ENCODE results near the gene PLBD2. TPM values are rescaled to one million over a fixed set of nuclear protein-coding genes. Genes with fewer than 3 reads are reported as not detected.

The PLBD2 gene
- total RNA-seq, 1 donor from 2014 or later, result 52.2 TPM

GRCh38 chr12:113347107-113347506 lies 11.3 kb upstream of the PLBD2 start:
- no peaks in the 10 kb centered on the region for H3K9me3 ChIP-seq (ENCODE audit: insufficient read depth, low read depth, low read length)
- H3K79me2 ChIP-seq (ENCODE audit: insufficient read depth, low read length), result no peaks in the 10 kb centered on the region
- Mint-ChIP-seq H3K27me3 (ENCODE audit: low read depth, unreplicated experiment) (peaks cover 5% of the 10 kb centered on the region), H3K27ac (ENCODE audit: unreplicated experiment) (no peak overlapping the region), H3K9me3 (ENCODE audit: unreplicated experiment) (no peaks in the 10 kb centered on the region), H3K4me1 (ENCODE audit: low read depth, unreplicated experiment) (no peaks in the 10 kb centered on the region), H3K4me3 (ENCODE audit: unreplicated experiment) (no peak overlapping the region), H3K36me3 (ENCODE audit: low read depth, unreplicated experiment) (peaks cover 2% of the 10 kb centered on the region)
- H3K4me2 ChIP-seq (ENCODE audit: low read length), result no peak overlapping the region
- no peak overlapping the region for H3K27ac ChIP-seq (ENCODE audit: low read depth, low read length)
- H4K20me1 ChIP-seq (ENCODE audit: insufficient read depth, low read length), result no peaks in the 10 kb centered on the region
- H3K27me3 ChIP-seq (ENCODE audit: insufficient read depth, low read length), result peaks cover 4% of the 10 kb centered on the region
- no peak for TF ChIP-seq EZH2 (IDR thresholded peaks at IDR 0.05; ENCODE audit: insufficient read depth, low read length)
- TF ChIP-seq, protein P1, sequence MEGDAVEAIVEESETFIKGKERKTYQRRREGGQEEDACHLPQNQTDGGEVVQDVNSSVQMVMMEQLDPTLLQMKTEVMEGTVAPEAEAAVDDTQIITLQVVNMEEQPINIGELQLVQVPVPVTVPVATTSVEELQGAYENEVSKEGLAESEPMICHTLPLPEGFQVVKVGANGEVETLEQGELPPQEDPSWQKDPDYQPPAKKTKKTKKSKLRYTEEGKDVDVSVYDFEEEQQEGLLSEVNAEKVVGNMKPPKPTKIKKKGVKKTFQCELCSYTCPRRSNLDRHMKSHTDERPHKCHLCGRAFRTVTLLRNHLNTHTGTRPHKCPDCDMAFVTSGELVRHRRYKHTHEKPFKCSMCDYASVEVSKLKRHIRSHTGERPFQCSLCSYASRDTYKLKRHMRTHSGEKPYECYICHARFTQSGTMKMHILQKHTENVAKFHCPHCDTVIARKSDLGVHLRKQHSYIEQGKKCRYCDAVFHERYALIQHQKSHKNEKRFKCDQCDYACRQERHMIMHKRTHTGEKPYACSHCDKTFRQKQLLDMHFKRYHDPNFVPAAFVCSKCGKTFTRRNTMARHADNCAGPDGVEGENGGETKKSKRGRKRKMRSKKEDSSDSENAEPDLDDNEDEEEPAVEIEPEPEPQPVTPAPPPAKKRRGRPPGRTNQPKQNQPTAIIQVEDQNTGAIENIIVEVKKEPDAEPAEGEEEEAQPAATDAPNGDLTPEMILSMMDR (IDR thresholded peaks at IDR 0.05; ENCODE audit: insufficient read depth, low read depth, low read length), result no peak
- H2AFZ ChIP-seq (ENCODE audit: low read depth, low read length), result no peak overlapping the region
- DNase-seq (ENCODE audit: low read depth), result no peak
- H3K9ac ChIP-seq (ENCODE audit: low read length), result no peak overlapping the region
- no peak for FAIRE-seq
- no peaks in the 10 kb centered on the region for H3K4me1 ChIP-seq (ENCODE audit: insufficient read depth, low read length)
- no peaks in the 10 kb centered on the region for H3K36me3 ChIP-seq (ENCODE audit: insufficient read depth, low read length)
- no peak overlapping the region for H3K4me3 ChIP-seq (ENCODE audit: insufficient read depth, low read depth, low read length)

GRCh38 chr12:113347892-113348291 lies 10.5 kb upstream of the PLBD2 start:
- no peaks in the 10 kb centered on the region for H3K4me1 Mint-ChIP-seq (ENCODE audit: low read depth, unreplicated experiment)
- peaks cover 2% of the 10 kb centered on the region for H3K36me3 Mint-ChIP-seq (ENCODE audit: low read depth, unreplicated experiment)
- H3K36me3 ChIP-seq (ENCODE audit: insufficient read depth, low read length), result no peaks in the 10 kb centered on the region
- H3K27ac ChIP-seq (ENCODE audit: low read depth, low read length), result no peak overlapping the region
- H3K4me3 Mint-ChIP-seq (ENCODE audit: unreplicated experiment), result no peak overlapping the region
- H3K4me2 ChIP-seq (ENCODE audit: low read length), result no peak overlapping the region
- H2AFZ ChIP-seq (ENCODE audit: low read depth, low read length), result no peak overlapping the region
- no peaks in the 10 kb centered on the region for H4K20me1 ChIP-seq (ENCODE audit: insufficient read depth, low read length)
- no peak overlapping the region for H3K27ac Mint-ChIP-seq (ENCODE audit: unreplicated experiment)
- FAIRE-seq (no peak), DNase-seq (ENCODE audit: low read depth) (no peak)
- H3K9ac ChIP-seq (ENCODE audit: low read length), result no peak overlapping the region
- H3K9me3 Mint-ChIP-seq (ENCODE audit: unreplicated experiment), result no peaks in the 10 kb centered on the region
- H3K79me2 ChIP-seq (ENCODE audit: insufficient read depth, low read length), result no peaks in the 10 kb centered on the region
- H3K4me3 ChIP-seq (ENCODE audit: insufficient read depth, low read depth, low read length), result no peak overlapping the region
- no peaks in the 10 kb centered on the region for H3K4me1 ChIP-seq (ENCODE audit: insufficient read depth, low read length)
- peaks cover 7% of the 10 kb centered on the region for H3K27me3 Mint-ChIP-seq (ENCODE audit: low read depth, unreplicated experiment)
- no peaks in the 10 kb centered on the region for H3K27me3 ChIP-seq (ENCODE audit: insufficient read depth, low read length)
- TF ChIP-seq, protein P1 (IDR thresholded peaks at IDR 0.05; ENCODE audit: insufficient read depth, low read depth, low read length), result no peak
- TF ChIP-seq EZH2 (IDR thresholded peaks at IDR 0.05; ENCODE audit: insufficient read depth, low read length), result no peak
- H3K9me3 ChIP-seq (ENCODE audit: insufficient read depth, low read depth, low read length), result no peaks in the 10 kb centered on the region

DNA sequence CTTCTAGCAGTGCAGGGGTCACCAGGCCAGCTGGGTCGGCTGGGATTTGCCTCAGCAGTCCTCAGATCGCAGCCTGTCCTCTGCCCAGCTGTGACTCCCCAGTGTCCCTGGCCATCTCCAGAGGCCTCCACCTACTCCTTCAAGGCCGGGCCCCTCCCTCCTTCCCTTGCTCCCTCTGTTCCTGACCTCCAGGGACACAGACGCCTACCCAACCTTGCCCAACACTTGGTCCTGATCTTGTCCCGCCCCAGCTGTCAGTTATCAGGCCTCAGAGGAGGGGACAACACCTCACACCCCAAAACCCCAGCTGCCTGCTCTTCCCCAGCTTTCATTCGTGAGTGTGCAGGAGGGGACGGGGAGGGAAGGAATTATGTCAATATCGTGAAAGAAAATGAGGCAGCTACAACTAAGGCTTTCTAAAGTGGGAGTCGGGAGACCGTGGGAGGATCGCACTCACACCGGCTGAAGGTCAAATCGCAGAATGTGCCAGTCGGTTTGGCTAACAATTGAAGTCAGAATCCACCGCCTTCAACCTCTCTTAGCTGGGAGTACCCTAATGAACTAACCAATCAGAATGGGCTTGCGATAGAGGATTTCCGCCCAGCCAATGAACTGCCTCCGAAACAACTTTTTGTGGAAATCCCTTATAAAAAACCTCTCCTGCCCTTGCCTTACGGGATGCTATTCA lies 9.4 kb upstream of the PLBD2 start:
- H3K9ac ChIP-seq (ENCODE audit: low read length), result no peak overlapping the region
- Mint-ChIP-seq H3K36me3 (ENCODE audit: low read depth, unreplicated experiment) (peaks cover 2% of the 10 kb centered on the region), H3K4me3 (ENCODE audit: unreplicated experiment) (no peak overlapping the region), H3K27me3 (ENCODE audit: low read depth, unreplicated experiment) (peaks cover 8% of the 10 kb centered on the region), H3K9me3 (ENCODE audit: unreplicated experiment) (no peaks in the 10 kb centered on the region), H3K4me1 (ENCODE audit: low read depth, unreplicated experiment) (no peaks in the 10 kb centered on the region), H3K27ac (ENCODE audit: unreplicated experiment) (no peak overlapping the region)
- no peak overlapping the region for H3K27ac ChIP-seq (ENCODE audit: low read depth, low read length)
- H3K27me3 ChIP-seq (ENCODE audit: insufficient read depth, low read length), result no peaks in the 10 kb centered on the region
- peak overlapping the region; percentile 9 for H3K4me2 ChIP-seq (ENCODE audit: low read length)
- H3K4me3 ChIP-seq (ENCODE audit: insufficient read depth, low read depth, low read length), result no peak overlapping the region
- DNase-seq (ENCODE audit: low read depth) (no peak), FAIRE-seq (no peak)
- no peaks in the 10 kb centered on the region for H3K79me2 ChIP-seq (ENCODE audit: insufficient read depth, low read length)
- H2AFZ ChIP-seq (ENCODE audit: low read depth, low read length), result peak overlapping the region; percentile 52
- H3K4me1 ChIP-seq (ENCODE audit: insufficient read depth, low read length), result no peaks in the 10 kb centered on the region
- H3K9me3 ChIP-seq (ENCODE audit: insufficient read depth, low read depth, low read length), result no peaks in the 10 kb centered on the region
- no peaks in the 10 kb centered on the region for H4K20me1 ChIP-seq (ENCODE audit: insufficient read depth, low read length)
- TF ChIP-seq, protein P1 (IDR thresholded peaks at IDR 0.05; ENCODE audit: insufficient read depth, low read depth, low read length), result no peak
- no peak for TF ChIP-seq EZH2 (IDR thresholded peaks at IDR 0.05; ENCODE audit: insufficient read depth, low read length)
- H3K36me3 ChIP-seq (ENCODE audit: insufficient read depth, low read length), result no peaks in the 10 kb centered on the region

Data from astrocyte (in vitro differentiated cells and primary cell).